IPS DF 4.7 (cell line): Measurements from ENCODE around the gene TRAF6.

Experiments used
- DNase-seq: peaks from one replicate; pipeline ENCODE4 v3.0.0-alpha.2; 2013; ENCODE audit warnings: low spot score; ENCODE audit errors: extremely low read depth

The TRAF6 gene

GRCh38 chr11:36460220-36460619 is 49.9 kb downstream of the TRAF6 start:
- DNase-seq = no peak

GRCh38 chr11:36459046-36459445 is 51.0 kb downstream of the TRAF6 start:
- no peak for DNase-seq

- no peak for DNase-seq
Observed at GRCh38 chr11:36458129-36458915, 51.8 kb downstream of the TRAF6 start.

DNA sequence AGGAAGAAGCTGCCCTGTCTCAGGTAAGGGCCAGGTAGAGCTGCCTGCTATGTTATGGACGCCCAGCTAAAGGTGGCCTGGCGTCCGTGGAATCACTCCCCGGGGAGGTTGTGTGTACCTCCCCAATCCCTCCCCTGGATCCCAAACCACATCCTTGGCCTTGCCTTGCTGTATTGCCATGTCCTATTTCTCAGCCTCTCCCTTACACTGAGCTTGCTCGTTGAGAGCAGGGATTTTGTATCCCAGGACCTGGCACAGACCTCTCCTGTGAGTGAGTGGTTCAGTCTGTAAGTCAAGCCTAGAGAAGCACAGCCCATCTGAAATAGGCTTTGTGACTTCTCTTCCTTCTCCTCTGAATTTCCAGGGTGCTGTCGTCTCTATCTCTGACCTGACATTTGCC is 53.9 kb downstream of the TRAF6 start:
- DNase-seq = no peak

DNA sequence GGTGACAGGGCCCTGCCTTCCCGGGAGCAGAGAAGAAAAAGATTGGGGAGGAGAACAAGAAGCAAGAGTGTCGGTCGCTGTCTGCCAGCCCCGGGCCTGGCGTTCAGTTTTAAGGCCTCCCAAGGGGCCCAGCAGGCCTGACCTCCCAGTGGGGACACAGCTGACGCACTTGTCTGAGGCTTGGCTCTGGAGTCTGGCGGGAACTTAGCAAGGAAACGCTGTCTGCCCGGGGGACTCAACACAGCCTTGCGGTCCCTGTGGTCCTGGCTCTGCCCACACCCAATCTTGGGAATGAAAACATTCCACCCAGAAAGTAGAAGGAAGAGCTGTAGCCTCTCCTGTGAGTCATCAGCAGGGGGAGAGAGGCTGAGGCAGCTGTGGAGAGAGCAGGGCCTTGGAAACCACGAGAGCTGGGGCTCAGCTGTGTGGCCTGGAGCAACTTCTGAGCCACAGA is 54.4 kb downstream of the TRAF6 start:
- no peak for DNase-seq

GRCh38 chr11:36454941-36455631 is 55.0 kb downstream of the TRAF6 start:
- DNase-seq = no peak

DNA sequence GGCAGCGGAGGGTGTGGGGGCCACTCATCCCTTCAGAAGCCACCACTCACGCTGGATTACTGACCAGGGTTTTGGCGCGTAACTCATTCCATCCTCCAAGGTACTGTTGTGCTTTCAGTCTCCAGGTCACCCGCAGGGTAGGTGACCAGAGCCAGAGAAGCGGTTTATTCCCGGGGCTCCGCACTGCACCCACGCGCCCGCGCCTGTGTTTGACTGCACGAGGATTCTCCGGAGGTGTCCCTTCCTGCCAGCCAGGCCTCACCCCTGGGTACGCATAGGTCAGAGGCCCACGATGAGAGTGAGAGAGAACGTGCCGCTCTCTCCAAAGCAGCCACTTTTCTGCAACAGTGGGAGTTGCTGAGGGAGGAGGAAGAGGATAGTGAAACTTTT is 55.5 kb downstream of the TRAF6 start:
- no peak for DNase-seq

GRCh38 chr11:36453678-36454077 is 56.4 kb downstream of the TRAF6 start:
- no peak for DNase-seq

GRCh38 chr11:36452961-36453360 is 57.1 kb downstream of the TRAF6 start:
- DNase-seq = no peak

DNA sequence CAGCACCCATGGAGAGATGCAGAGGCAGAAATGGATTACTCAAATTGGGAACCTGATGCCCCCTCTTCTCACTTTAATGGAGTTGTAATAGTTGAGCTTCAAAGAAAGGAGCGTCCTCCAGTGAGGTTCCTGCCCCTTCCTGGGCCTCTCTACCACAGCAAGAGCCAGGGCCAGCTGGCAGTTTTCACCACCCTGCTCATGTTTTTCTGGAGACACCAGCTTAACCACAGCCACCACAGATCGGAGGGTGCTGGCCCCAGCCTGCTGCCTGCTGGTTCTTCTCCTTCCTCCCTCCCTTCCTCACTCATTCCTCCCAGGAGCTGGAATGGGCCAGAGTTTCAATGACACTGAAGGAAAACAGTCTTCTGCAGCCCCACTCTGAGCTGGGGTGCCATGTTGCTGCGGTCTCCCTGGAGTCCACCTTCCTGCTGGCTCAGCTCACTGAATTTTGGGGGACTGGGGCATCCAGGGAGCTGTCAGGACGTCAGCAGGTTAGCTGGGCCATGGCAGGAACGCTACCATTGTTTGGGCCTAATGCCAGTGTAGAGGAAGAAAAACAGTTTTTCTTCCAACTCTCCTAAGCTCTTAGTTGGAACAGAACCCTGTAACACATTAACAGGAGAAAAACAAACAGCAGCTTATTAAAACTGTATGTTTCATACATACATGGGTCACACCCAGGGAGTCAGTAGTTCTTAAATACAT is 57.7 kb downstream of the TRAF6 start:
- no peak for DNase-seq

DNA sequence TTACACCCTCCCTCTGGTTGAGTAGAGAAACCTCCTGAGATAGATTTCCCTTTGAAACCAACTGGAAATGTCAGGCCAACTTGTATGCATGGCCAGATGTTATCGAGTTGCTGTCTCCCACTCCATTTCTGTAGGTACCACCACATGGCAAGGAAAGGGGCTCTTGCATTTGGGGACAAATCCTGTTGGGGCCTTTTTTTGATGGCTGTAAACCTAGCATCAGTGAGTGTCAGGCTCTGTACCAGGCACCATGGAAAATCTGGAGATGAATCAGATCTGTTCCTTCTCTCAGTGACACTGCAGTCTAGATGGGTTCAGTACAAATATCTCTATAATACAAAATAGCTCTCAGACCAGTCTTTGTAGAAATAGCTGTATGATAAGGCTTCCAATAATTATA is 58.4 kb downstream of the TRAF6 start:
- DNase-seq = no peak

- DNase-seq = no peak
Observed at GRCh38 chr11:36451045-36451444, 59.0 kb downstream of the TRAF6 start.

DNA sequence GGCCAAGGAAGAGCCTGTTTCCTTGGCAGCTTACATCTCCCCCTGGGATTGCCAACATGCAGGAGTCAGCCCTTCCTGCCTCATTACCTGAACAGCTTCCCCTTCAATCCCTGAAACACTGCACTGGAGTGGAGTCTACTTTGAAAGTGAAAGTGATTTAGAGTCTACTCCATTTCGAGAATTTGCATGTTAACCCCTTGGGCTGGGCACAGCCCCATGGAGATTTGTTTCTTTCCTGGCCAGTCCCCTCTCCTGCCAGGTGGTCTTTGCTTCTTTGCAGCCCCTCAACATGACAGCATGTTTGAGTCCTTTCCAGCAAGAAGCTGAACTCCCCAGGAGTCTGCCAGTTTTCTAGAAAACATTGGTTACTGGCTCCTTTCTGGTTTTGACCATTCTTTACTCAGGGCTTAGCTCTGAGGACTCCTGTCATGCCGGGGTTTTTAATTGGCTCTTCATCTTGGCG is 59.9 kb downstream of the TRAF6 start:
- DNase-seq = no peak

DNA sequence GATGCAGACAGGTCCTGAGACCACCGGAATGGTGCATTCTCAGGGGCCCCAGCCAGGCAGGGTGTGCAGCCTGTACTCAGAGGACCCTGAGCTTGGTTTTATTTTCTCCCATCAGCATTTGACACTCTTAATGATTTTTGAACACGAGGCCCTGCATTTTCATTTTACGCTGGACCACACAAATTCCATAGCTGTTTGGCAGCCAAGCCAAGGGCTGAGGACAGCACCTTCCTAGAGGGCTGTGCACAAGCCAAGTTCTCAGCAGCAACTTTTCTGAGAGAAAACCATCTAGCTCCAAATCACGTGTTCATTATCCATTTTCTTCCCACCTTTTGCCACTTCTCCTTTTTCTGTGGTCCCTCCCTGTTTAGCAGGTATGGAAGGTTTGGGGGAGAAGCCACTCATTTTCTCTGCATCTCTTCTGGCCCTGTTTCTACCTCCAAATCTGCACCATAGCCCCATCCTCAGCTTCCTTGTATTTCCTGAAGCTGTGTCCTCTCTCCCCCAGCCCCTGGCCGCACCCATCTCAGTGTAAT is 60.4 kb downstream of the TRAF6 start:
- no peak for DNase-seq

GRCh38 chr11:36447947-36448346 is 62.1 kb downstream of the TRAF6 start:
- DNase-seq = no peak

DNA sequence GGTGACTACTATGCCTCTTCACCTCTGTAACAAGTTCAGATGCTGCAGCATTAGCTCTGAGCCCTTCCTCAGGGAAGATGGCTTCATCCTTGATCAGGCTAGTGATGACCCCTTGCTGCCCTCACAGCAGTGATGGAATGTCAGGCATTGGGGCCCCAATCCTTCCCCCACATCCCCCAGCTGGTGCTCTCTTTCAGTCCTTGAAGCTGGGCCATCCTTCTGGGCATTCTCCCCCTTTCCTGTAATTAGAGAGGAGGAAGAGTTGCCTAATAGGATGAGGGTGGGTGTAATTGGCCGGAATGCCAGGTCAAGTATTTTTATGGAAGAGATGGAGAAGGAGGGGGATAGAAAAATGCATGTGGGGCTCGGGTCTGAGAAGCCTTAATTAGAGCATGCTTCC is 62.6 kb downstream of the TRAF6 start:
- no peak for DNase-seq

DNA sequence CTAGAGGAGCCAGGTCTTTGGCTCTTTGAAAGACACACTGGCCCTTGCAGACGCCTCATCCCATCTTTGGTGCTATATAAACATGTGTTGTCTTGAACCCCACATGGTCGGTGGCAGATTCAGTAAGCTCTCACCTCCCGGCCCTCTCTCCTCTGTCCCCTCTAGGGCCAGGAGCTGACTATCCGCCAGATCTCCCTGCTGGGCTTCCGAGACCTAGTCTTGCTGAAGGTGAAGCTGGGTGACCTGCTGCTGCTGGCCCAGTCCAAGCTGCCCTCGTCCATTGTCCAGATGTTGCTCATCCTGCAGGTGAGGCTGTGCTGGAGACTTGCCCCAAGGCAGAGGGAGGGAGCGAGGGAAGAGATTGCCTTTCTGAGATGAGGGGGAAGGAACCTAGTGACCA is 63.9 kb downstream of the TRAF6 start:
- no peak for DNase-seq

DNA sequence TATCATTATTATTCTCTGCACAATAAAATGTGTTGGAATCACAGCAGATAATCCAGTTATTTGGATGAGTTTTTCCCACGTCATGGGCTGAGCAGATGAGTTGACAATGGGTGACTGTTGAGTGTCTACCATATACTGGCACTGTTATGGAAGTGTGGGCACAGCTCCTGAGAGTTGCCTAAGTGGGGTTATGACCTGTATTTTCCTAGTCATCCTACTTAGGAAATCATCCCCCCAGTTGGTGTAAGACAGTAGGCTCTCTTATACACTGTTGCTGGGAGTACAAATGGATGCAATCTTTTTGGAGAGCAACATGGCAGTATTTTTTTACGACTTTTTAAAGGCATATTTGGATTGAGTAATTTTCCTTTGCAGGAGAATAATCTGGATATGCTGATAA is 66.4 kb downstream of the TRAF6 start:
- no peak for DNase-seq

DNA sequence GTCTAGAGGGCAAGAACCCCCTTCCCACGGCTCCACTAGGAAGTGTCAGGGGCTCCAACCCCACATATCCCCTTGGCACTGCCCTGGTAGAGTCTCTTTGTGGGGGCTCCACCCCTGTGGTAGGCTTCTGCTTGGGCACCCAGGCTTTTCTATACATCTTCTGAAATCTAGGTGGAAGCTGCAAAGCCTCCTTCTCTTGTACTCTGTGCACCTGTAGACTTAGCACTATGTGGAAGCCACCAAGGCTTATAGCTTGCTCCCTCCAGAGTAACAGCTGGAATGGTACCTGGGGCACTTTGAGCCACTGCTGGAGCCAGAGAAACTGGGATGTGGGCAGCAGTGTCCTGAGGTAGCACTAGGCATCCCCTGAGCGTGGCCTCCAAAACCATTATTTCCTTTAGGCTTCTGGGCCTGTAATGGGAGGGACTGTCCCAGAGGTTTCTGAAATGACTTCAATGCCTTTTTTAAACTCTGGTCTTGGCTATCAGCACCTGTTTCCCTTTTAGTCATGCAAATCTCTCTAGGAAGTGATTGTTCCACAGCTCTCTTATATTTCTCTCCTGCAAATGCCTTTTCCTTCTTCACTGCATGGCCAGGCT is 68.4 kb downstream of the TRAF6 start:
- DNase-seq = no peak

DNA sequence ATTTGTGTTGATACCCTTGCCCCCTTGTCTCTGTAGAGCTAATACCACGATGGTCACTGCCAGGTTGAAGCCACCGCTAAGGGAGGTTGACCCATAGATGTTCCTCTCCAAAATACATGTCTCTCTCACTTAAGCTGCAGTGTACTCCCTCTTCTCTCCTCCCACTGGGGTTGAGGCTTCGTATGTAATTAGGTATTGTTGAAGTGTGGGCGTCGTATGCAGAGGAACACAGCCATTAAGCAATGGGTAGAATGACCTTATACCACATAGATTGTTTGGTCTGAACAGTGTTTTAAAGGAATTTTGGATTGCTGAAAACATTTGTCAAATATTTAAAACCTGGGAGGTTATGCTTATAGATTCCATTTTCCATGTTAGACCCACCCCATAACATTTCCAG is 71.9 kb downstream of the TRAF6 start:
- DNase-seq = no peak

DNA sequence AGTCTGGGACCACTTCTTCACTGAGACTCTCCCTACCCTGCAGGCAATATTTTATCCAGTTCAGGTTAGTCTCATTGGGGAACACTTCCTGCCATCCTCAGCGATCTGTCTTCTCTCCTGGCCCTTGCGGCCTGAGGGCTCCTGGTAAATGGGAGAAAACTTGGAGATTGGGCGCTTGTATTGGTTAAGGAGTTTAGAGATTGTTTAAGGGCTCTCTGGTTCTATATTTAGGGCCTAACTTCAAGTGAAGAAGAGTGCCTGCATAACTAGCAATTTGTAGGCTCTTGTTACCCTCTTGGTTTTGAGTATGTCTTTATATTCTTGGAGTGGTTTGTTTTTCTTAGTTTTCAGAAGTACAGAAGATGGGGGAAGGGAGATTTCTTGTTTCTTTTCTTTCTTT is 72.7 kb downstream of the TRAF6 start:
- DNase-seq = no peak
